ENCODE measurements around the gene ROMO1.

DNA sequence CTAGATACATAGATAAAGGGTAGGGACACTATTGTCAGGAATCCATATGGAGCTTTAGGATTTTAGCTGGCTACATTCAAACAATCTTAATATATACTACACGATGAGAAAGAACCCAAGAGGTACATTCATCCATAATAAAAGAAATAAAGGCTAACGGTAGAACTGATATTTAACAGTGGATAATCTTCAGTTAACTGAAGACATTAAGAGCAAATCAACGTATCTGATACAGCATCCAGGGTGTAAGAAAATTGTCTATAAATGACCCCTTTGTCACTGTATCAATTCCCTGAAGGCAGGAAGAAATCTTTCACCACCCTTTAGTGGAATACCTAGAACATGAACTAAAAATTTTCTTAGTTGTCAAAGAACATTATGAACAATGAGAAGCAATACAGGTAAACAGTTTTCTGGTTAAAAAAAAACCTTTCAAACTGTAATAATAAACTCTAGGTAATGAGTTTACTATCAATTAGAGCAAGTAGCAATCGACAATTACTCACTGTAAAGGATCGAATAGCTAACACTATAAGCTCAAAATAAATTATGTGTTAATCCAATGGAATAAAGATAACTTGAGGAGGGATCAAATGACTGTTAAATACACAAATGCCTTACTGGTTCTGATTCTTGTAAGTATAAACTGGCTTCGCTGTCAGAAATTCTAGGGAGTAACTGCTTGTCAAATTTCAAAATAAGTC lies 11.8 kb downstream of the ROMO1 start:
- TF ChIP-seq CREB1 (IDR thresholded peaks at IDR 0.05; ENCODE audit: low read depth) (no peak), FOXM1 (IDR thresholded peaks at IDR 0.05; ENCODE audit: borderline replicate concordance, low read depth) (no peak), EP300 (IDR thresholded peaks at IDR 0.05; ENCODE audit: borderline replicate concordance) (no peak), YY1 (IDR thresholded peaks at IDR 0.05; ENCODE audit: low read depth) (no peak), RAD21 (IDR thresholded peaks at IDR 0.05; ENCODE audit: low read depth) (no peak), NFIC (IDR thresholded peaks at IDR 0.05) (no peak)
- TF ChIP-seq, protein P1, sequence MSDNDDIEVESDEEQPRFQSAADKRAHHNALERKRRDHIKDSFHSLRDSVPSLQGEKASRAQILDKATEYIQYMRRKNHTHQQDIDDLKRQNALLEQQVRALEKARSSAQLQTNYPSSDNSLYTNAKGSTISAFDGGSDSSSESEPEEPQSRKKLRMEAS (IDR thresholded peaks at IDR 0.05), result no peak
- TF ChIP-seq, protein P2, sequence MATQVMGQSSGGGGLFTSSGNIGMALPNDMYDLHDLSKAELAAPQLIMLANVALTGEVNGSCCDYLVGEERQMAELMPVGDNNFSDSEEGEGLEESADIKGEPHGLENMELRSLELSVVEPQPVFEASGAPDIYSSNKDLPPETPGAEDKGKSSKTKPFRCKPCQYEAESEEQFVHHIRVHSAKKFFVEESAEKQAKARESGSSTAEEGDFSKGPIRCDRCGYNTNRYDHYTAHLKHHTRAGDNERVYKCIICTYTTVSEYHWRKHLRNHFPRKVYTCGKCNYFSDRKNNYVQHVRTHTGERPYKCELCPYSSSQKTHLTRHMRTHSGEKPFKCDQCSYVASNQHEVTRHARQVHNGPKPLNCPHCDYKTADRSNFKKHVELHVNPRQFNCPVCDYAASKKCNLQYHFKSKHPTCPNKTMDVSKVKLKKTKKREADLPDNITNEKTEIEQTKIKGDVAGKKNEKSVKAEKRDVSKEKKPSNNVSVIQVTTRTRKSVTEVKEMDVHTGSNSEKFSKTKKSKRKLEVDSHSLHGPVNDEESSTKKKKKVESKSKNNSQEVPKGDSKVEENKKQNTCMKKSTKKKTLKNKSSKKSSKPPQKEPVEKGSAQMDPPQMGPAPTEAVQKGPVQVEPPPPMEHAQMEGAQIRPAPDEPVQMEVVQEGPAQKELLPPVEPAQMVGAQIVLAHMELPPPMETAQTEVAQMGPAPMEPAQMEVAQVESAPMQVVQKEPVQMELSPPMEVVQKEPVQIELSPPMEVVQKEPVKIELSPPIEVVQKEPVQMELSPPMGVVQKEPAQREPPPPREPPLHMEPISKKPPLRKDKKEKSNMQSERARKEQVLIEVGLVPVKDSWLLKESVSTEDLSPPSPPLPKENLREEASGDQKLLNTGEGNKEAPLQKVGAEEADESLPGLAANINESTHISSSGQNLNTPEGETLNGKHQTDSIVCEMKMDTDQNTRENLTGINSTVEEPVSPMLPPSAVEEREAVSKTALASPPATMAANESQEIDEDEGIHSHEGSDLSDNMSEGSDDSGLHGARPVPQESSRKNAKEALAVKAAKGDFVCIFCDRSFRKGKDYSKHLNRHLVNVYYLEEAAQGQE (IDR thresholded peaks at IDR 0.05; ENCODE audit: low read depth), result no peak
- TF ChIP-seq, protein P3, sequence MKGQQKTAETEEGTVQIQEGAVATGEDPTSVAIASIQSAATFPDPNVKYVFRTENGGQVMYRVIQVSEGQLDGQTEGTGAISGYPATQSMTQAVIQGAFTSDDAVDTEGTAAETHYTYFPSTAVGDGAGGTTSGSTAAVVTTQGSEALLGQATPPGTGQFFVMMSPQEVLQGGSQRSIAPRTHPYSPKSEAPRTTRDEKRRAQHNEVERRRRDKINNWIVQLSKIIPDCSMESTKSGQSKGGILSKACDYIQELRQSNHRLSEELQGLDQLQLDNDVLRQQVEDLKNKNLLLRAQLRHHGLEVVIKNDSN (IDR thresholded peaks at IDR 0.05), result no peak
